ENCODE measurements around the gene WFDC5. TPM values are rescaled to one million over a fixed set of nuclear protein-coding genes. Genes with fewer than 3 reads are reported as not detected.
"Not testable (repeated sequence)": the region's sequence is repeated elsewhere in the genome, so short reads cannot be mapped to it uniquely, and the experiment has no call there.

The WFDC5 gene
- total RNA-seq, 3 donors from 2014 or later (not counting 1 experiment from before 2014, with no cell fraction given), result not detected

GRCh38 chr20:45067087-45067486 is 47.9 kb downstream of the WFDC5 start:
- H3K4me1 ChIP-seq (ENCODE audit: control insufficient read depth, insufficient read depth, low read length), result peaks cover 5% of the 10 kb centered on the region
- H3K36me3 Mint-ChIP-seq, result peaks cover 8% of the 10 kb centered on the region

GRCh38 chr20:45066372-45066771 is 48.6 kb downstream of the WFDC5 start:
- H3K27ac Mint-ChIP-seq, result peak overlapping the region; percentile 41 to 83
- no peak overlapping the region for H3K4me3 Mint-ChIP-seq
- Histone ChIP-seq H3K4me1 (ENCODE audit: control insufficient read depth, insufficient read depth, low read length) (no peaks in the 10 kb centered on the region), H3K27me3 (ENCODE audit: control insufficient read depth, insufficient read depth, low read length) (no peaks in the 10 kb centered on the region), H3K4me3 (ENCODE audit: low read length) (no peak overlapping the region), H3K36me3 (ENCODE audit: control insufficient read depth, insufficient read depth, low read length) (peaks cover 42% of the 10 kb centered on the region), H3K27ac (ENCODE audit: low read length) (no peak overlapping the region), H3K9me3 (ENCODE audit: control insufficient read depth, insufficient read depth, low read length) (no peaks in the 10 kb centered on the region)
- H3K9me3 Mint-ChIP-seq, result no peaks in the 10 kb centered on the region
- intact Hi-C loops (cut with micrococcal nuclease), result no loop called here
- H3K36me3 Mint-ChIP-seq, result peaks cover 8% of the 10 kb centered on the region
- 95% methylated on average over 7 of the region's 7 CpGs for WGBS (ENCODE audit: insufficient coverage)
- DNase-seq (no peak), ATAC-seq (no peak)
- TF ChIP-seq CTCF (IDR thresholded peaks at IDR 0.05), result no peak
- H3K27me3 Mint-ChIP-seq (ENCODE audit: low read depth in 2 of 2), result no peaks in the 10 kb centered on the region
- peaks cover 73 to 85% of the 10 kb centered on the region in 2 donors for H3K4me1 Mint-ChIP-seq

More at GRCh38 chr20:45067087-45067486, 47.9 kb downstream of the WFDC5 start:
- H3K27ac ChIP-seq (ENCODE audit: low read length), result no peak overlapping the region
- H3K9me3 ChIP-seq (ENCODE audit: control insufficient read depth, insufficient read depth, low read length), result no peaks in the 10 kb centered on the region
- no peaks in the 10 kb centered on the region for H3K27me3 ChIP-seq (ENCODE audit: control insufficient read depth, insufficient read depth, low read length)
- H3K4me3 ChIP-seq (ENCODE audit: low read length), result no peak overlapping the region
- peak overlapping the region; percentile 41 to 83 for H3K27ac Mint-ChIP-seq
- H3K4me3 Mint-ChIP-seq, result no peak overlapping the region
- 93% methylated on average over 4 of the region's 4 CpGs for WGBS (ENCODE audit: insufficient coverage)
- intact Hi-C loops (cut with micrococcal nuclease), result no loop called here
- H3K36me3 ChIP-seq (ENCODE audit: control insufficient read depth, insufficient read depth, low read length), result peaks cover 42% of the 10 kb centered on the region
- H3K4me1 Mint-ChIP-seq, result peaks cover 75 to 85% of the 10 kb centered on the region in 2 donors
- DNase-seq, result no peak
- no peaks in the 10 kb centered on the region for H3K9me3 Mint-ChIP-seq
- no peak for ATAC-seq
- no peak for TF ChIP-seq CTCF (IDR thresholded peaks at IDR 0.05)
- H3K27me3 Mint-ChIP-seq (ENCODE audit: low read depth in 2 of 2), result no peaks in the 10 kb centered on the region

- H3K9me3 ChIP-seq (ENCODE audit: control insufficient read depth, insufficient read depth, low read length), result no peaks in the 10 kb centered on the region
- intact Hi-C loops (cut with micrococcal nuclease), result no loop called here
- Mint-ChIP-seq H3K36me3 (peaks cover 8% of the 10 kb centered on the region), H3K9me3 (no peaks in the 10 kb centered on the region), H3K27ac (peak overlapping the region; percentile 63 to 83), H3K27me3 (ENCODE audit: low read depth in 2 of 2) (no peaks in the 10 kb centered on the region), H3K4me3 (no peak overlapping the region), H3K4me1 (peaks cover 78 to 86% of the 10 kb centered on the region in 2 donors)
- DNase-seq (no peak), ATAC-seq (no peak)
- no peak overlapping the region for H3K27ac ChIP-seq (ENCODE audit: low read length)
- no peaks in the 10 kb centered on the region for H3K4me1 ChIP-seq (ENCODE audit: control insufficient read depth, insufficient read depth, low read length)
- no peaks in the 10 kb centered on the region for H3K27me3 ChIP-seq (ENCODE audit: control insufficient read depth, insufficient read depth, low read length)
- no peak for TF ChIP-seq CTCF (IDR thresholded peaks at IDR 0.05)
- peaks cover 43% of the 10 kb centered on the region for H3K36me3 ChIP-seq (ENCODE audit: control insufficient read depth, insufficient read depth, low read length)
- no peak overlapping the region for H3K4me3 ChIP-seq (ENCODE audit: low read length)
These were observed 50.2 kb downstream of the WFDC5 start for GRCh38 chr20:45064812-45065211.

- WGBS (ENCODE audit: insufficient coverage), result 77% methylated on average over 1 of the region's 2 CpGs
- H3K4me3 ChIP-seq (ENCODE audit: low read length); DNase-seq; intact Hi-C loops (cut with micrococcal nuclease); H3K27me3 ChIP-seq (ENCODE audit: control insufficient read depth, insufficient read depth, low read length); ATAC-seq; H3K4me3 Mint-ChIP-seq; H3K4me1 ChIP-seq (ENCODE audit: control insufficient read depth, insufficient read depth, low read length); H3K27ac ChIP-seq (ENCODE audit: low read length); H3K36me3 Mint-ChIP-seq; H3K27me3 Mint-ChIP-seq (ENCODE audit: low read depth in 2 of 2); H3K9me3 ChIP-seq (ENCODE audit: control insufficient read depth, insufficient read depth, low read length); H3K9me3 Mint-ChIP-seq: not testable (repeated sequence)
- peaks cover 38% of the 10 kb centered on the region for H3K36me3 ChIP-seq (ENCODE audit: control insufficient read depth, insufficient read depth, low read length)
- peaks cover 76 to 84% of the 10 kb centered on the region in 2 donors for H3K4me1 Mint-ChIP-seq
- H3K27ac Mint-ChIP-seq, result peak overlapping the region; percentile 25 to 63
These were observed 51.9 kb downstream of the WFDC5 start for GRCh38 chr20:45063107-45063506.
